Measurements from ENCODE around the gene VOPP1.
A peak's percentile ranks its signal among the peaks of the same experiment; 100 is the strongest.

VOPP1 gene

DNA sequence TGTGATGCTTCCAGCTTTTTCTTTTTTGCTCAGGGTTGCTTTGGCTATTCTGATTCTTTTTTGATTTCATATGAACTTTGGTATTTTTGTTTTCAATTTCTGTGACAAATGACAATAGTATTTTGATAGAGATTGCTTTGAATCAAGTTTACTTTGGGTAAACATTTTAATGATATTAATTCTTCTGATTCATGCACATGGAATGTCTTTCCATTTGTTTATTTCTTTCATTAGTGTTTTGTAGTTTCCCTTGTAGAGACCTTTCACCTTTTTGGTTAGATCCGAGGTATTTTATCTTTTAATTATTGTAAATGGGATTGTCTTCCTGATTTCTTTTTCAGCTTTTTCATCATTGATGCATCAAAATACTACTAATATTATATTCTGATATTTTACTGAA lies 114.0 kb downstream of the VOPP1 start:
- DNase-seq: no peak

GRCh38 chr7:55457801-55458200 lies 114.5 kb downstream of the VOPP1 start:
- no peak for DNase-seq

DNA sequence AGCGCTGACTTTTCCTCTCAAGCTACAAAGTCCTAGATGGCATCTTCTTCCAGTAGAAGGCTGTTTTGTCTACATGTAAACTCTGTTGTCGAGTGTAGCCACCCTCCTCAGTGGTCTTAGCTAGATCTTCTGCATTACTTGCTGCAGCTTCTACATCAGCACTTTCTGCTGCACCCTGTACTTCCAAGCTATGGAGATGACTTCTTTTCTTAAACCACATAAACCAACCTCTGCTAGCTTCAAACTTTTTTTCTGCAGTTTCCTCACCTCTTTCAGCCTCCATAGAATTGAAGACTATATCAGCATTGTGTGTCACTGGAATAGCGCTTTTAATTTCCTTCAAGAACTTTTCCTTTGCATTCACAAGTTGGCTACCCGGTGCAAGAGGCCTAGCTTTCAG lies 119.3 kb downstream of the VOPP1 start:
- no peak for DNase-seq

- DNase-seq: no peak
These were observed 122.2 kb downstream of the VOPP1 start for GRCh38 chr7:55449992-55450535.

GRCh38 chr7:55449205-55449991 lies 122.9 kb downstream of the VOPP1 start:
- DNase-seq: no peak

DNA sequence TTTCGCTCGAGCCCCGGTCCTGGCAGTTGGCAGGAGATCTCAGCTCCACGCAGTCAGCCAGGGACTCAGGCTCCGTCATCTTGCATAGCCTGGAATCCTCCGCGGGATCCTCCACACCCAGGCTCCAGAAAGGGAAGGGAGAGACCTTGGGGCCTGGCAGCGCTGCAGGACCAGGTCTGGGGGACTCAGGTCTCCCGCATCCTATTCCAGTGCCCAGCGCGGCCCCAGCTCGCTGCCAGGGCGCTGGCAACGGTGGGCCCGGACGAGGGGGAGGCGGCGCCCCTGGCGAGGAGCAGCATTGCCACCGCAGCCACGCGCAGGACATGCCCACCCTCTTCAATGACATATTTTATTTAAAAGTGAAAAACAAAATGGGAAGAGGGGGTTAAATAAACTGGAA lies 123.8 kb downstream of the VOPP1 start:
- no peak for DNase-seq

GRCh38 chr7:55444786-55445185 lies 127.5 kb downstream of the VOPP1 start:
- DNase-seq: no peak

DNA sequence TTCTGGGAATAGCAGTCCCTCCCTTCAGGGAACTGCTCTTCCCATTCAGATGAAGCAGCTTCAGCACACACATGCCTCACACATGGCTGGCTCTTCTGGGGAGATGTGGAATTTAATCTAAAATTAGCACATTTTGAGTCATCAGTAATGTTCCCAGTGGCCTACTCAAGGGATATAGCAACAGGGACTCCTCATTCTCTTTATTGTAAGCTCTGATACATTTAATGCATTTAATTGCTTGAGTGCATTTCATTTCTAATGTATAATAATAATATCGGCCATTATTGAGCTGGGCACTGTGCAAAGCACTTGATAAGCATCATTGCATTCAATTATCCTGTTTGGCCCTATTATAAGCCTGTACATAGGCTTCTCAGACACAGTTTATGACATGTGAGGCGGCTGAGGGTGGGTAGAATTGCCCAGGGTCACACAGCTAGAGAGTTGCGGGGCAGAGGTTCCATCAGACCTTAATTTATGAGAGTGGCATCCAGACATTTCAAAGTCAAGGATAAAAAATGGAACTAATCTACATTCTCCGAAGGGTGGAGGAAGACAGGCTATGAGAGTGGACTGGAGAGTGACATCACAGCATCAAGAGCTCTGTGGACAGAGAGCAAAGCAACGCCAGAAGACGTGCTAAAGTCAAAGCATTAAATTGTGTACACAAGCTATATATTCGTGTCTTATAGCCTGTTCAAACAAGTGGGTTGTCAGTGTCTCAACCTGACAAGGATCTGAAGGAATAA lies 130.4 kb downstream of the VOPP1 start:
- DNase-seq: no peak

- DNase-seq: no peak
These were observed 131.3 kb downstream of the VOPP1 start for GRCh38 chr7:55441002-55441401.

- no peak for DNase-seq
These were observed 132.1 kb downstream of the VOPP1 start for GRCh38 chr7:55440040-55440690.

- no peak for DNase-seq
These were observed 132.7 kb downstream of the VOPP1 start for GRCh38 chr7:55439627-55440026.

GRCh38 chr7:55438757-55439525 lies 133.4 kb downstream of the VOPP1 start:
- DNase-seq: no peak

DNA sequence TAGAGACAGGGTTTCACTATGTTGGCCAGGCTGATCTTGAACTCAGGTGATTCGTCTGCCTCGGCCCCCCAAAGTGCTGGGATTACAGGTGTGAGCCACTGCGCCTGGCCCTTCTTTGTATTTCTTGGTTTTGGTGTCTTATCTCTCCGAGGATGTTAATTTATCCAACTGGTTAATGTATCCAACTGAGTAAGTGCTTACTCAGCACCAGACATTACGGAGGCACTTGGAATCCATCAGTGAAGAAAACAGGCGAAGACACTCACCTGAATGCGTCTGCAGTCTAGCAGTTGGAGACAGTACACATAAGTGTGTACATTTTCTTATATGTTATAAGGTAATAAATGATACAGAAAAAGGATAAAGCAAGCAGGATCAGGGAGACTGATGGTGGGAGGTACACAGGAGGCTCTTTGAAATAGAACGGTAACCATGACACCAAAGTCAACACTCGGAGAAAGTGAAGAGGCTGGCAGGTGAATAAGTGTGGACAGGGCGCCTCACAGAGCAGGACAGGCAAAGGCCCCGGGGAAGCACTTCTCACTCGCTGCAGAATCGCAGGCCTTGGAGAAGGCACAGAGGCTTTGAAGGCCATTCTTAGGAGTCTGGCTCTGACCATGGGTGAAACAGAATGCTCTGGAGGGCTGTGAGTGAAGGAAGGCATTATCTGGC lies 134.1 kb downstream of the VOPP1 start:
- no peak for DNase-seq

DNA sequence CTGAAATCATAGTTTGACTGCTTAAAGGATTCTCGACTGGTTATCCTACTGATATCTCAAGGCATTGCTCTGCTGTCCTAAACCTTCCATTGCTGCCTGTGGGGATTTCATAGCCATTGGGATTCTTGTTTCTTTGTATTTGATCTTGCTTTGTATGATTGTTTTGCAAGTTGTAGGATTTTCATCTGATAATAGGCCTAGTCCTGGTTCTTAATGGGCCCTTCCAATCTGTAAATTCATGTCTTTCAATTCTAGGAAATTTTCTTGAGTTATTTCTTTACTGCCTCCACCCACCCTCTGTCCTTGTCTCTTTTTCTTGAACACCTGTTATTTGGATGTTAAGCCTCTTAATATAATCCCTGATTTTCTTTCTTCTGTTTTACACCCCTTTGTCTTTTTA lies 134.9 kb downstream of the VOPP1 start:
- no peak for DNase-seq

- DNase-seq: no peak
These were observed 135.8 kb downstream of the VOPP1 start for GRCh38 chr7:55436457-55436856.

- no peak for DNase-seq
These were observed 136.8 kb downstream of the VOPP1 start for GRCh38 chr7:55435466-55435865.

GRCh38 chr7:55432939-55433784 lies 139.1 kb downstream of the VOPP1 start:
- no peak for DNase-seq

DNA sequence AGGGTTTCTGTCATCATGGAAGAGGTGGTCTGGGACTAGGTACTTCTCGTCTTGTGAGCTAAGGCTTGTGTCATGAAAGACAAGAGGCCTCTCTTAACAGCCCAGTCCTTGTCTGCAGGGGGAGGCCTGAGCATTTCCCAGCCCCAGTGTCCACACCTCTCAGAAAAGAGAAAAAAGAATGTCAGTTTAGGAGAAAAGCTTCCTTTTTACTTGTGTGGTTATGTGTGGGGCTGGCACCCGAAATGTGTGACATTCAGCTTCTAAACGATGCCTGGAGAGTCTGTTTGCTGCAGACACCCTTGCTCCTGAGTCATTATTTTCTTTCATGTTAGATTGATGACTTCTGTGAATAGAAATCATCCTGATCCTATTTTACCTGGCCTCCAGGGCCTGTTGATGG lies 139.8 kb downstream of the VOPP1 start:
- DNase-seq: no peak

- DNase-seq: no peak
These were observed 140.4 kb downstream of the VOPP1 start for GRCh38 chr7:55431898-55432297.

GRCh38 chr7:55429835-55430499 lies 142.3 kb downstream of the VOPP1 start:
- no peak for DNase-seq

GRCh38 chr7:55427800-55428199 lies 144.5 kb downstream of the VOPP1 start:
- peak; percentile 81 for DNase-seq

All from femur (tissue), 1 donor.